Right lobe of liver (tissue), 4 donors: ENCODE results near the gene MCF2L2.

Experiments used
- CTCF ChIP-seq, 4 donors: fragments of 200-600 bp in 3 of 4; fragments of 450-650 bp in 1 of 4; IDR thresholded peaks; one replicate each; pipeline versions ENCODE4 v1.5.1 to v1.8.0; 2016 to 2022; ENCODE audit warnings: antibody characterized with exemption in 4 of 4, mild to moderate bottlenecking in 2 of 4
- POLR2A ChIP-seq: fragments of 450-650 bp; IDR thresholded peaks from one replicate; pipeline ENCODE4 v1.6.1; 2017; ENCODE audit warnings: antibody characterized with exemption, mild to moderate bottlenecking
- donor health status: DM: no; HTN: no; CAD: no.
- donor health status: DM: no; HTN: no; CAD: no.
- donor health status: DM: no; HTN: yes; CAD: no.

DNA sequence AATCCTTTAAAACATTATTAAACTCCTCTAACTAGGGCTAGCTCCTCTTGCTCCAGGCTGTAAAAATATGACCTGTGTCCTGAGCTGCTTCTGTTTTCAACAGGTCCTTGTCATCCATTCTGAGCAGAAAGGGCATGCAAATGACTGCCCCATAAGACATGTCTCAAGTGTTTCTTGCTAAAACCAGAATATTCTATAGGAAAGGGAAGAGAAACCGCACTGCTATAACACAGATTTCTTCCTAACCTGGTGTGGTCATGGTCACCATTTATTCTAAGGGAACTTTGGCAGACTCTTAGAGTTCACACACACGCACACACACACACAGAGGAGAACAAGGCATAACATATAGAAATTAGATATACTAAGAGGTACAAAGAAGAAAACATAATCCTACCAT lies 209.6 kb downstream of the MCF2L2 start:
- no peak for TF ChIP-seq CTCF (IDR thresholded peaks at IDR 0.05)
- no peak for TF ChIP-seq POLR2A
